ENCODE results near the gene SMURF2.
"Not testable (repeated sequence)": the region's sequence is repeated elsewhere in the genome, so short reads cannot be mapped to it uniquely, and the experiment has no call there.

The SMURF2 gene

GRCh38 chr17:64661976-64662773 is at the start of gene SMURF2:
TSS of gene SMURF2 (minus strand) at chr17:64662307. CDS start at chr17:64661880, 427 bp downstream.
- DNase-seq (ENCODE audit: low read depth in 3 of 3, low spot score in 1 of 3), result peak; percentile 40 to 68 (median 58)

GRCh38 chr17:64709481-64709880 is 47.4 kb upstream of the SMURF2 start:
- DNase-seq (ENCODE audit: low read depth in 3 of 3, low spot score in 1 of 3), result no peak

- DNase-seq (ENCODE audit: low read depth in 3 of 3, low spot score in 1 of 3), result no peak
These were observed 45.0 kb upstream of the SMURF2 start for GRCh38 chr17:64707050-64707591.

GRCh38 chr17:64706224-64707049 is 44.3 kb upstream of the SMURF2 start:
- DNase-seq (ENCODE audit: low read depth in 3 of 3, low spot score in 1 of 3), result no peak

- no peak for DNase-seq (ENCODE audit: low read depth in 3 of 3, low spot score in 1 of 3)
These were observed 40.7 kb upstream of the SMURF2 start for GRCh38 chr17:64702815-64703214.

- DNase-seq (ENCODE audit: low read depth in 3 of 3, low spot score in 1 of 3), result no peak
These were observed 36.6 kb upstream of the SMURF2 start for GRCh38 chr17:64698725-64699124.

GRCh38 chr17:64694207-64694606 is 32.1 kb upstream of the SMURF2 start:
- DNase-seq (ENCODE audit: low read depth in 3 of 3, low spot score in 1 of 3), result no peak

GRCh38 chr17:64692187-64692586 is 30.1 kb upstream of the SMURF2 start:
- no peak for DNase-seq (ENCODE audit: low read depth in 3 of 3, low spot score in 1 of 3)

GRCh38 chr17:64689106-64689505 is 27.0 kb upstream of the SMURF2 start:
- no peak for DNase-seq (ENCODE audit: low read depth in 3 of 3, low spot score in 1 of 3)

- no peak for DNase-seq (ENCODE audit: low read depth in 3 of 3, low spot score in 1 of 3)
These were observed 26.4 kb upstream of the SMURF2 start for GRCh38 chr17:64688481-64688880.

GRCh38 chr17:64687961-64688360 is 25.9 kb upstream of the SMURF2 start:
- DNase-seq (ENCODE audit: low read depth in 3 of 3, low spot score in 1 of 3), result no peak

- no peak for DNase-seq (ENCODE audit: low read depth in 3 of 3, low spot score in 1 of 3)
These were observed 25.3 kb upstream of the SMURF2 start for GRCh38 chr17:64687376-64687775.

- DNase-seq (ENCODE audit: low read depth in 3 of 3, low spot score in 1 of 3), result no peak
These were observed 24.6 kb upstream of the SMURF2 start for GRCh38 chr17:64686705-64687104.

GRCh38 chr17:64685705-64686104 is 23.6 kb upstream of the SMURF2 start:
- DNase-seq (ENCODE audit: low read depth in 3 of 3, low spot score in 1 of 3), result no peak

GRCh38 chr17:64683796-64684195 is 21.7 kb upstream of the SMURF2 start:
- no peak for DNase-seq (ENCODE audit: low read depth in 3 of 3, low spot score in 1 of 3)

GRCh38 chr17:64682261-64683181 is 20.4 kb upstream of the SMURF2 start:
- no peak for DNase-seq (ENCODE audit: low read depth in 3 of 3, low spot score in 1 of 3)

- no peak for DNase-seq (ENCODE audit: low read depth in 3 of 3, low spot score in 1 of 3)
These were observed 17.7 kb upstream of the SMURF2 start for GRCh38 chr17:64679710-64680216.

GRCh38 chr17:64676763-64677162 is 14.7 kb upstream of the SMURF2 start:
- DNase-seq (ENCODE audit: low read depth in 3 of 3, low spot score in 1 of 3), result no peak

GRCh38 chr17:64670843-64671590 is 8.9 kb upstream of the SMURF2 start:
- DNase-seq (ENCODE audit: low read depth in 3 of 3, low spot score in 1 of 3), result not testable (repeated sequence)
